ENCODE results near the gene GPR180.

DNA sequence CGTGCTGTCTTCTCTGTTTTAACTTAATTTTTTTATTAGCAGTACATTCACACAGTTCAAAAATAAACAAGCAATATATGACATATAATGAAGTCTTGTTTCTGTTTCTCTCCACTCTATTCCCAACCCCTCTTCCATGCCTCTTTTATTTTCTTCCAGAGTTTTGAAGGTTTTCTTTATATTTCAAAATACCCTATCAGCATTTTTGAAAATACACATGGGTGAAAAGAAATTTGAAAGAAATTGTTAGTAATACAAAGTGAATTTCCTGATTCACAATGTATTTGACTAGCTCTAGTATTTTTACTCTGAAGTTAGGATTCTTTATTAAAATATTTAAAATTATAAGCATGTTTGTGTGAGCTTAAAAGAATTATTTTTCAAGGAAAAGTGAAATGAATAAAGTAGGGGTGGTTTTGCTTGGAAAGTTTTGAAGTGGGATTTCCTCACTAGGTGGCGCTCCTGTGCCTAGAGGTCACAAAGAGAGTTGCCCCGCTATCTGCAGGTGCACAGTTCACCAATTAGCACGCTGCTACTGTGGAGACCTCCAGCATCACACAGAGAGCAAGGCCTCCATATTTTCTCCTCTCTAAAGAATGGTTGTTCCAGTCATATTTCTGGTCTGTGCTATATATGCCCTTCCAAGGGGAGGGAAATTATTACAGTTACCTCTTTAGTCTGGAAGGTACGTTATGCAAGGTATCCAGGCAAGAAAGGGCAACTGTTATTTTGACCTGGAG lies 73.1 kb downstream of the GPR180 start:
- TF ChIP-seq, protein P1, sequence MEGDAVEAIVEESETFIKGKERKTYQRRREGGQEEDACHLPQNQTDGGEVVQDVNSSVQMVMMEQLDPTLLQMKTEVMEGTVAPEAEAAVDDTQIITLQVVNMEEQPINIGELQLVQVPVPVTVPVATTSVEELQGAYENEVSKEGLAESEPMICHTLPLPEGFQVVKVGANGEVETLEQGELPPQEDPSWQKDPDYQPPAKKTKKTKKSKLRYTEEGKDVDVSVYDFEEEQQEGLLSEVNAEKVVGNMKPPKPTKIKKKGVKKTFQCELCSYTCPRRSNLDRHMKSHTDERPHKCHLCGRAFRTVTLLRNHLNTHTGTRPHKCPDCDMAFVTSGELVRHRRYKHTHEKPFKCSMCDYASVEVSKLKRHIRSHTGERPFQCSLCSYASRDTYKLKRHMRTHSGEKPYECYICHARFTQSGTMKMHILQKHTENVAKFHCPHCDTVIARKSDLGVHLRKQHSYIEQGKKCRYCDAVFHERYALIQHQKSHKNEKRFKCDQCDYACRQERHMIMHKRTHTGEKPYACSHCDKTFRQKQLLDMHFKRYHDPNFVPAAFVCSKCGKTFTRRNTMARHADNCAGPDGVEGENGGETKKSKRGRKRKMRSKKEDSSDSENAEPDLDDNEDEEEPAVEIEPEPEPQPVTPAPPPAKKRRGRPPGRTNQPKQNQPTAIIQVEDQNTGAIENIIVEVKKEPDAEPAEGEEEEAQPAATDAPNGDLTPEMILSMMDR (conservative IDR thresholded peaks at IDR 0.05; ENCODE audit: low read depth, low read length), result peak; percentile 75
- TF ChIP-seq EZH2phosphoT487 (IDR thresholded peaks at IDR 0.05; ENCODE audit: borderline replicate concordance, low read length), result no peak
